SK-N-SH (cell line): ENCODE measurements around the gene CCDC57. TPM values are rescaled to one million over a fixed set of nuclear protein-coding genes. Genes with fewer than 3 reads are reported as not detected.

Experiments
- CTCF ChIA-PET: fragments of 300-600, 350-600 bp; formaldehyde crosslinking; extraction: SDS; loops from one replicate; lab custom pipeline; 2021; lab: Yijun Ruan, JAX
- POLR2A ChIA-PET: fragments of 350-600 bp; sonication (Branson Sonifier 250); formaldehyde crosslinking; extraction: SDS; loops from one replicate; lab custom pipeline; 2020; ENCODE audit warnings: antibody characterized with exemption, inconsistent platforms; lab: Yijun Ruan, JAX
- DNase-seq: peaks from one replicate; pipeline ENCODE4 v3.0.0; 2012
- H2AFZ ChIP-seq: fragments of 200-600 bp; sonication (generic); 2 replicates; pipeline ENCODE4 v1.8.1; 2016; ENCODE audit warnings: antibody characterized with exemption, mild to moderate bottlenecking, low read depth
- H3F3A ChIP-seq: fragments of 200-600 bp; sonication (generic); replicated peaks from 2 replicates; pipeline ENCODE3; 2016; ENCODE audit warnings: antibody characterized with exemption, mild to moderate bottlenecking; ENCODE audit not compliant: insufficient read depth
- H3K27ac ChIP-seq, 2 experiments: fragments of 200-500 bp in 1 of 2; fragments of 200-600 bp in 1 of 2; sonication (Bioruptor generic) in 1 of 2; sonication (generic), shearing (Covaris generic) in 1 of 2; 2 replicates each; pipeline versions ENCODE4 v1.5.1 to v1.6.1; 2014 to 2016; ENCODE audit warnings: low read depth in 2 of 2, inconsistent platforms in 1 of 2, low read length in 1 of 2, mild to moderate bottlenecking in 1 of 2, mixed read lengths in 1 of 2
- H3K27me3 ChIP-seq: fragments of 200-600 bp; sonication (generic), shearing (Covaris generic); 2 replicates; pipeline ENCODE4 v1.6.1; 2016; ENCODE audit warnings: mixed run types; ENCODE audit not compliant: insufficient read depth
- H3K36me3 ChIP-seq, 2 experiments: fragments of 200-500 bp in 1 of 2; fragments of 200-600 bp in 1 of 2; sonication (Bioruptor generic) in 1 of 2; sonication (generic) in 1 of 2; replicated peaks in 1 of 2; 2 replicates each; pipeline versions ENCODE3 to v1.5.1; 2014 to 2016; ENCODE audit warnings: low read length in 1 of 2, mild to moderate bottlenecking in 1 of 2; ENCODE audit not compliant: insufficient read depth in 2 of 2, control insufficient read depth in 1 of 2
- H3K4me1 ChIP-seq, 2 experiments: fragments of 200-500 bp in 1 of 2; fragments of 200-600 bp in 1 of 2; sonication (Bioruptor generic) in 1 of 2; sonication (generic), shearing (Covaris generic) in 1 of 2; 2 replicates each; pipeline versions ENCODE4 v1.5.1 to v1.6.1; 2014 to 2016; ENCODE audit warnings: low read depth in 1 of 2, low read length in 1 of 2, mixed run types in 1 of 2; ENCODE audit not compliant: insufficient read depth in 2 of 2, control insufficient read depth in 1 of 2
- H3K4me2 ChIP-seq: fragments of 200-600 bp; sonication (generic), shearing (Covaris generic); 2 replicates; pipeline ENCODE4 v1.6.1; 2017; ENCODE audit warnings: mixed run types
- H3K4me3 ChIP-seq, 2 experiments: fragments of 200-500 bp in 1 of 2; fragments of 200-600 bp in 1 of 2; sonication (Bioruptor generic) in 1 of 2; sonication (generic), shearing (Covaris generic) in 1 of 2; 2 replicates each; pipeline versions ENCODE4 v1.5.1 to v1.8.1; 2014 to 2016; ENCODE audit warnings: low read depth in 2 of 2, inconsistent platforms in 1 of 2, low read length in 1 of 2, mild to moderate bottlenecking in 1 of 2, mixed read lengths in 1 of 2, moderate library complexity in 1 of 2
- H3K79me2 ChIP-seq: fragments of 200-600 bp; sonication (generic); 2 replicates; pipeline ENCODE4 v1.8.1; 2017; ENCODE audit warnings: mild to moderate bottlenecking; ENCODE audit not compliant: insufficient read depth
- H3K9ac ChIP-seq: fragments of 200-600 bp; sonication (generic); 2 replicates; pipeline ENCODE4 v1.6.1; 2017; ENCODE audit warnings: mixed run types
- H3K9me2 ChIP-seq: fragments of 200-600 bp; sonication (generic); 2 replicates; pipeline ENCODE4 v1.6.1; 2017; ENCODE audit warnings: mixed run types
- H3K9me3 ChIP-seq: fragments of 200-600 bp; sonication (generic); 2 replicates; pipeline ENCODE4 v1.6.1; 2017; ENCODE audit warnings: mixed run types, mild to moderate bottlenecking, moderate library complexity
- H4K20me1 ChIP-seq: fragments of 200-600 bp; sonication (generic); 2 replicates; pipeline ENCODE4 v1.6.1; 2017; ENCODE audit warnings: mild to moderate bottlenecking, mixed run types; ENCODE audit not compliant: insufficient read depth
- CTCF ChIP-seq: fragments of 200-600 bp; sonication (generic); IDR thresholded peaks from 2 replicates; pipeline ENCODE4 v1.6.1; 2017; ENCODE audit warnings: antibody characterized with exemption, mild to moderate bottlenecking, moderate library complexity
- ELF1 ChIP-seq: IDR thresholded peaks from 2 replicates; pipeline ENCODE4 v1.4.0; 2012
- EP300 ChIP-seq, 2 experiments: IDR thresholded peaks; 2 replicates each; pipeline versions ENCODE4 v1.4.0 to v1.6.1; 2012; ENCODE audit warnings: borderline replicate concordance in 1 of 2, low read depth in 1 of 2, low read length in 1 of 2
- FOSL2 ChIP-seq: IDR thresholded peaks from 2 replicates; pipeline ENCODE4 v1.4.0; 2012; ENCODE audit warnings: low read depth, mild to moderate bottlenecking, moderate library complexity, borderline replicate concordance
- FOXJ3 ChIP-seq: sonication (generic); formaldehyde crosslinking; IDR thresholded peaks from 2 replicates; pipeline ENCODE4 v1.5.1; 2020; ENCODE audit warnings: mild to moderate bottlenecking, missing genetic modification reagents
- FOXM1 ChIP-seq: IDR thresholded peaks from 2 replicates; pipeline ENCODE4 v1.4.0; 2012; ENCODE audit warnings: low read depth, mild to moderate bottlenecking
- GATA2 ChIP-seq: sonication (generic); formaldehyde crosslinking; IDR thresholded peaks from 2 replicates; pipeline ENCODE4 v1.5.0; 2020; ENCODE audit warnings: mild to moderate bottlenecking, missing genetic modification reagents
- JUND ChIP-seq: IDR thresholded peaks from 2 replicates; pipeline ENCODE4 v1.4.0; 2012
- MAX ChIP-seq: IDR thresholded peaks from 2 replicates; pipeline ENCODE4 v1.4.0; 2012; ENCODE audit warnings: low read depth
- NFIC ChIP-seq: IDR thresholded peaks from 2 replicates; pipeline ENCODE4 v1.4.0; 2012; ENCODE audit warnings: borderline replicate concordance
- RCOR1 ChIP-seq: fragments of 150-350 bp; IDR thresholded peaks from 2 replicates; pipeline ENCODE4 v1.6.1; 2017; ENCODE audit warnings: antibody characterized with exemption, low read length
- REST ChIP-seq: IDR thresholded peaks from 2 replicates; pipeline ENCODE4 v1.6.1; 2012; ENCODE audit warnings: mild to moderate bottlenecking, low read depth, low read length, moderate library complexity
- RXRA ChIP-seq: IDR thresholded peaks from 2 replicates; pipeline ENCODE4 v1.4.0; 2012; ENCODE audit warnings: low read depth, mild to moderate bottlenecking, borderline replicate concordance
- SMC3 ChIP-seq: IDR thresholded peaks from 2 replicates; pipeline ENCODE4 v1.6.1; 2012; ENCODE audit warnings: low read depth, low read length, improper control_type of control experiment
- TAF1 ChIP-seq: IDR thresholded peaks from 2 replicates; pipeline ENCODE4 v1.6.1; 2012; ENCODE audit warnings: low read depth, mild to moderate bottlenecking, low read length, moderate library complexity, borderline replicate concordance
- USF2 ChIP-seq: fragments of 150-350 bp; IDR thresholded peaks from 2 replicates; pipeline ENCODE4 v1.6.1; 2017; ENCODE audit warnings: antibody characterized with exemption, low read length, low read depth, borderline replicate concordance
- WGBS: methylation state at CpG from one replicate; pipeline ENCODE4 v1.1.6; 2017; ENCODE audit warnings: low lambda C conversion rate; 5-methylcytosine and 5-hydroxymethylcytosine counted together
- polyA plus RNA-seq, 3 experiments: library from polyadenylated mRNA; depleted of rRNA; stranded (reverse); fragments of >200 nt; gene quantifications; 2 replicates each; pipeline ENCODE4 v1.2.3, GENCODE V29; 2012
- TF ChIP-seq, protein P1 (sequence below): IDR thresholded peaks from 2 replicates; pipeline ENCODE4 v1.4.0; 2012; ENCODE audit warnings: low read depth, borderline replicate concordance
- TF ChIP-seq, protein P2 (sequence below): IDR thresholded peaks from 2 replicates; pipeline ENCODE4; 2012

CCDC57 gene
- polyA plus RNA-seq, 1 of the 3 experiments (the other 2 are of a cell fraction): 68.6 TPM

GRCh38 chr17:82110298-82110697 is 102.3 kb downstream of the CCDC57 start:
- TF ChIP-seq FOSL2 (no peak), TAF1 (no peak), RCOR1 (no peak), ELF1 (no peak), FOXJ3 (CRISPR knock-in tag) (no peak), FOXM1 (no peak), SMC3 (no peak), USF2 (no peak), REST (no peak), RXRA (no peak), NFIC (no peak), GATA2 (CRISPR knock-in tag) (no peak), JUND (no peak), MAX (no peak), EP300 (IDR thresholded peaks at IDR 0.05; ENCODE audit: borderline replicate concordance in 1 of 2, low read depth in 1 of 2, low read length in 1 of 2) (no peak), CTCF (no peak)
- TF ChIP-seq, protein P1, sequence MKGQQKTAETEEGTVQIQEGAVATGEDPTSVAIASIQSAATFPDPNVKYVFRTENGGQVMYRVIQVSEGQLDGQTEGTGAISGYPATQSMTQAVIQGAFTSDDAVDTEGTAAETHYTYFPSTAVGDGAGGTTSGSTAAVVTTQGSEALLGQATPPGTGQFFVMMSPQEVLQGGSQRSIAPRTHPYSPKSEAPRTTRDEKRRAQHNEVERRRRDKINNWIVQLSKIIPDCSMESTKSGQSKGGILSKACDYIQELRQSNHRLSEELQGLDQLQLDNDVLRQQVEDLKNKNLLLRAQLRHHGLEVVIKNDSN: no peak
- TF ChIP-seq, protein P2, sequence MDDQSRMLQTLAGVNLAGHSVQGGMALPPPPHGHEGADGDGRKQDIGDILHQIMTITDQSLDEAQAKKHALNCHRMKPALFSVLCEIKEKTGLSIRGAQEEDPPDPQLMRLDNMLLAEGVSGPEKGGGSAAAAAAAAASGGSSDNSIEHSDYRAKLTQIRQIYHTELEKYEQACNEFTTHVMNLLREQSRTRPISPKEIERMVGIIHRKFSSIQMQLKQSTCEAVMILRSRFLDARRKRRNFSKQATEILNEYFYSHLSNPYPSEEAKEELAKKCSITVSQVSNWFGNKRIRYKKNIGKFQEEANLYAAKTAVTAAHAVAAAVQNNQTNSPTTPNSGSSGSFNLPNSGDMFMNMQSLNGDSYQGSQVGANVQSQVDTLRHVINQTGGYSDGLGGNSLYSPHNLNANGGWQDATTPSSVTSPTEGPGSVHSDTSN: no peak
- Histone ChIP-seq H2AFZ (no peak overlapping the region), H3K9ac (no peak overlapping the region), H3K27ac (no peak overlapping the region), H3K4me3 (no peak overlapping the region), H4K20me1 (no peaks in the 10 kb centered on the region), H3K79me2 (no peaks in the 10 kb centered on the region), H3F3A (peaks cover 7% of the 10 kb centered on the region), H3K36me3 (peaks cover 13 to 17% of the 10 kb centered on the region in 2 experiments), H3K4me2 (no peak overlapping the region), H3K4me1 (peaks cover 11 to 26% of the 10 kb centered on the region in 2 experiments; a peak in 3 of 4 replicates), H3K27me3 (no peaks in the 10 kb centered on the region), H3K9me2 (no peaks in the 10 kb centered on the region), H3K9me3 (no peaks in the 10 kb centered on the region)
- 91% methylated on average over 3 of the region's 3 CpGs for WGBS
- DNase-seq: no peak
- ChIA-PET POLR2A (no interaction called here), CTCF (interaction anchor here (2.0 kb wide), 1 partner anchor 80 kb away, joined by 10 read pairs; no protein-coding TSS in a partner anchor)
